ENCODE measurements around the gene PLPP4.

DNA sequence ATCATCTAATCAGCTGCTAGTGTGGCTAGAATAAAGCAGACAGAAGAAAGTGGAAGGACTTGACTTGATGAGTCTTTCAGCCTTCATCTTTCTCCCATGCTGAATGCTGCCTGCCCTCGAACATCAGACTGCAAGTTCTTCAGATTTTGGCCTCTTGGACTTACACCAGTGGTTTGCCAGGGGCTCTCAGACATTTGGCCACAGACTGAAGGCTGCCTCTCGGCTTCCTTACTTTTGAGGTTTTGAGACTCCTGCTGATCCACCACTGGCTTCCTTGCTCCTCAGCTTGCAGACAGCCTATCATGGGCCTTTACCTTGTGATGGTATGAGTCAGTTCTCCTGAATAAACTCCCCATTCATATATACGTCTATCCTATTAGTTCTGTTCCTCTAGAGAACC, 26.0 kb downstream of the PLPP4 start:
- TF ChIP-seq ZFP30 (CRISPR knock-in tag; IDR thresholded peaks at IDR 0.05) (no peak), ESRRG (CRISPR knock-in tag; IDR thresholded peaks at IDR 0.05) (no peak), SNAI2 (CRISPR knock-in tag; IDR thresholded peaks at IDR 0.05) (no peak), RARB (CRISPR knock-in tag; IDR thresholded peaks at IDR 0.05) (no peak), CSRNP3 (CRISPR knock-in tag; IDR thresholded peaks at IDR 0.05) (no peak), CREB5 (CRISPR knock-in tag; IDR thresholded peaks at IDR 0.05; ENCODE audit: low read depth) (no peak), TOX (CRISPR knock-in tag; IDR thresholded peaks at IDR 0.05; ENCODE audit: borderline replicate concordance) (no peak), ZC3H10 (CRISPR knock-in tag; IDR thresholded peaks at IDR 0.05) (no peak), PPARA (CRISPR knock-in tag; IDR thresholded peaks at IDR 0.05; ENCODE audit: borderline replicate concordance) (no peak)

Data from SK-N-SH treated with all-trans-retinoic acid at 6 μM for 48 hours (cell line).